ENCODE results near the gene CPEB4.

Gene CPEB4

GRCh38 chr5:173988554-173989431 lies 100.6 kb downstream of the CPEB4 start, which contains the start of gene C5orf47:
C5orf47 (plus strand) TSS chr5:173989170; CDS start chr5:173989264, 94 bp downstream.
- DNase-seq: no peak

GRCh38 chr5:173989432-173990082 lies 101.4 kb downstream of the CPEB4 start:
- DNase-seq: no peak

GRCh38 chr5:173997331-173997730 lies 109.2 kb downstream of the CPEB4 start:
- DNase-seq: peak in 1 of 3 donors; percentile 20

GRCh38 chr5:173998531-173998930 lies 110.4 kb downstream of the CPEB4 start:
- DNase-seq: no peak

- no peak for DNase-seq
Measured at GRCh38 chr5:174000076-174000475, 111.9 kb downstream of the CPEB4 start.

- no peak for DNase-seq
Measured at GRCh38 chr5:174003795-174004194, 115.6 kb downstream of the CPEB4 start.

- DNase-seq: no peak
Measured at GRCh38 chr5:174008922-174009321, 120.8 kb downstream of the CPEB4 start.

- DNase-seq: no peak
Measured at GRCh38 chr5:174010365-174010764, 122.2 kb downstream of the CPEB4 start.

GRCh38 chr5:174011441-174011840 lies 123.3 kb downstream of the CPEB4 start:
- no peak for DNase-seq

Data from suppressor macrophage treated with lipopolysaccharide for 1 hour (primary cell).